ENCODE measurements around the gene RAB36.

RAB36 gene

DNA sequence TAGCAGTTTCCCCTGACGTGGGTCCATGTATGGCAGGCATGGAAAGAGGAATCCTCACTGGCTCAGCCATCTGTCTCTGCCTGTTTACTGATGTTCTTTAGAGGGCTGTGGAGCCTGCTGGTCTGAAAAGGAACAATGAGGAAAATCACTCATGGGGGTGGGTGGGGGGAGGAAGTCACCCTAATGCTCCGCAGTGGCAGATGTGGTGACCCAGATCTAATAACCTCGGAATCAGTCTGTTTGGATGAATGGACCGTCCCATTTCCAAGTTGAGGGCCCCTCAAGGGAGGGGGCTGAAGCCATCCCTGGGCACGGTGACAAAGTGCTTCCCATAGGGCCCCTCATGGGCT, 39.5 kb downstream of the RAB36 start:
- no peak for DNase-seq

DNA sequence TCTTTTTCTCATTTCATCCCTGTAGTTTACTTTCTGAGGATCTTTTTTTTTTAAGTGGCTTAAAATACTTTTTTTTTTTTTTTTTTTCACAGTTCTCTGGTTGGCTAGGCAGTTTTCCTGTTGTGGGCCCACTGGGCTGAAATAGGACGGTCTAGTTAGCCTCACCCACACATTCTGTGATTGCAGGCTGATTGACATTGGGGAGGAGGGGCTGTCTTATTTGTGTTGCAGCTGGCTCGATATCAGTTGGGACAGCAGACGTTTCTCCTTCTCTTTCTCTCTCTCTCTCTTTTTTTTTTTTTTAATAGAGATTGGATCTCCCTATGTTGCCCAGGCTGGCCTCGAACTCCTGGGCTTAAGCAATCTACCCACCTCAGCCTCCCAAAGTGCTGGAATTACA, 41.9 kb downstream of the RAB36 start:
- DNase-seq = no peak

DNA sequence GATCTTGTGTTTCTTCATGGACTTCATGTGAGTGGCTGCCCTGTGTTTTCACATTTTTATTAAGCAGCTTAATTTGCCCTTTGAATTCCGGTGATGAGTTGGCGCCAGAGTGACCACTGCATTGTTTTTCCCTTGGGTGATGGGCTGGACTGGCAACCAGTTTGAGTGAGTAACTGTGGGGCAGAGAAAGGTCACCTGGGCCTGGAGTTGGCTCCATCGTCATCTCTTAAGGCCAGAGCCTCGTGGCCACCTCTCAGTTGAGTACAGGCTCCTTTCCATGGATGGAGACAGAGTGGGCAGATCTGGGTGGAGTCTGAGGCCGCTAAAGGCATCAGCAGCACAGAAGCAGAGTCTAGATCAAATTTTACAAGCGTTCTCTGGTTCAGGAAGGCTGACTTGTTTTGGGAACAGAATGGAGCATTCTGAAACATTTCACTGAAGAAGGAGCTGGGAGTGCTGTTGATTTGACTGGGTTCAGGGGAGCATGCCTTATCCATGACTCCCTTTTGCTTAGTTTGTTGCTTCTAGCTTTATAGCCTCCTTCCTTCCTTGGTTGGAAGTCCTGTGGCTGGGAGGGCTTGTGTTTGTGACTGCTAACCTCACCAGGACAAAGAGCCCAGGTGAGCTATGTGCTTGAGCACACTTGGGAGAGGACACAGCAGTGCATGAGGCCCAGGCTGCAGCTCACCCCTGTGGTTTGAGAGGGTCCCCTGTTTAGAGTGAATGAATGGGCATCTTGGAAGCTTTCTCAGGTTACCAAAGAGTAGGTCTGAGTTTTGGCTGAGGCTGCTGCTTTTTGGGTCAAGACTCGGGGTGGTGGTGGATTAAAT, 42.8 kb downstream of the RAB36 start:
- no peak for DNase-seq

DNA sequence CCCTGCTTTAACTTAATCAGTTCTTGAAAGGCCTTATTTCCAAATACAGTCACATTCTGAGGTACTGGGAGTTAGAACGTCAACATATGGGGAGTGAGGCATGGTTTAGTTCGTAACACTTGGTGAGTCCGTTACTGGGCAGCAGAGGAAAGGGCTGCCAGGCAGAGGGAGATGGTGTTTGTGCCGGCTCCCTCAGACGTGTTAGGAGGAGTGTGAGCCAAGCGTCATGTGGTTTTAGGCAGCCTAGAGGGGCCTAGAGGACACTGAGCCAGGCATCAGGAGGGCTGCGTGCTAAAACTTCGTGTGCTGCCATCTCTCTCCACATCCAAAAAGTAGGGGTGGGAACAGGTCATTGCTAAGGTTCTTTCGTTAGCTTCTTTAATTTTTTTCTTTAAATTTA, 45.2 kb downstream of the RAB36 start:
- no peak for DNase-seq

DNA sequence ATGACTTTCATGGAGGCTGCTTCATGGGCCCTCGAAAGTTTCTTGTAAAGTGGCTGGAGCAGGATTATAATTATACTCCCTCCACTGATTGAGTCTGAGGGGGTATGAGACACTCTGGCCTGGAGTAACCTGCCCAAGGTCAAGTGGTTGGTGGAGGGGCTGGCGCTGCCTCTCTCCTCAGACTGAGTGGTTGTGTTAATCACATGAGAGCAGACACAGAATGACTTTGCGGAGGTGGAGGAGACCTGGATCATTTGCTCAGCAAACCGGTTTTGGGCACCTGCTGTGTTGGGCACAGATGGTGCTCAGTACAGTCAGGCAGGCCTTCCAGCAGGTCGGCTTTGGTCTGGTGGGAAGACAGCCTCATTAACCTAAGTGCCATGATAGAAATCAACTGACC, 46.9 kb downstream of the RAB36 start:
- DNase-seq = no peak

DNA sequence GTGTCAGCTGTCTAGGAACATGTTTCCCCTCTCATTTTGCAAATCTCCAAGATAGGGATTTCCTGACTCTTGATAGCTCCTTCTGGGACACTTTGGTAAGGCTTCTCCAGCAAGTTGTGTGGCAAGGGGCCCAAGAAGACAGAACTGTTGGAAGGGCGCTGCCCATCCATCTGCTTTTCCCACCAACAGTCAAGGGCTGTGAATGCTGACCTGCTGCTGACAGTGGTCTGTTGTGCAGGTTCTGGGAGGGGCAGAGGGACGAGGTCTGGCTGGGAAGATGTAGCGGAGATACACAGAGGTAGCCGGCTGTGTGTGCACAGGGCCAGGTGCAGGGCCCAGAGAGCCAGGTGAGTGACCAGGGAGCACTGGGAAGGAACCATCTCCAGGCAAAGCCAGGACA, 47.3 kb downstream of the RAB36 start:
- no peak for DNase-seq

DNA sequence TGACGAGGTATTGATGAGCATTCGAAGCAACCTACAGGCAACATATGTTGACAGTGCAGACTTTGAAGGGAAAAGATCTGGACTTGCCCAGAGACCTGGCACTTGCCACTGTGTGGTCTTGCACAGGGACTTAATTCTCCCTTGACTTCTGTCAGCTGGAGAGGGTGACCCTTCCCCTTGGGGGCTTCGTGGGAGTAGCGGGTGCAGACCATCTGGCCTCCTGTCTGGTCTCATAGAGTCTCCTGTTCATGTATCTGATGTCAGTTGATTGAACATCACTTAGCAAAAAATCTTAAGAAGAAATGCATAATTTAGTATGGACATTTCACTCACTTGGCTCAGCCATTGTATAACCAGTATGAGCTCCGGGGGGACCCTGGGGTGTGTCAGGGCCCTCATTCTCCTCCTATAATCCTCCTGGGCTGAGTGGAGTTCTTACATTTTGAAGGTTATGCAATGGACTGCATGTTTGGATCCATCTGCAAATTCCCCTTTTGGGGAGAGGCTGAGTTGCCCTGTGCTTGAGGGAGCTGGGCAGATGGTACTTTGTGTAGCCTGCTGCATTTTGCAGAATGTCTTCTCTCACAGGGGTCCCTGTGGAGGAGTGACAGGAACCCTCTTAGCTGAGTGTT, 48.0 kb downstream of the RAB36 start:
- no peak for DNase-seq

DNA sequence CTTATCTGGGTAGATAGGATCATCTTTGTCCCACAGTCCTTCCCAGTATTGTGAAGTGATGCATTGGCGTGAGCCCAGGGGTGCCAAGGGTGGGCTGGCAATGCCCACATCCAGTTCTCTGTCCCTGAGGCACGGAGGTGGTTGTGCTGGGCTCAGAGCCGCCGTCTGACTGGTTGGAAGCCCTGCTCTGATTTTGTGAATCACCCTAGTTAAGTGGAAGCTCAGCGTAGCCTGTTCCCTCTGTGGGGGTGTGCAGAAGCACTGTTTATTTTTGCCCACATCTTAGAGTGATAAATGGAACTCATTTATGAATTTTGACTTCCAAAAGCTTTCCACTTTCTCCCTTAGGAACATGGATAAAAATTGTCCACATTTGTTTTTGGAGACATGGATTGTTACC, 48.6 kb downstream of the RAB36 start:
- no peak for DNase-seq

DNA sequence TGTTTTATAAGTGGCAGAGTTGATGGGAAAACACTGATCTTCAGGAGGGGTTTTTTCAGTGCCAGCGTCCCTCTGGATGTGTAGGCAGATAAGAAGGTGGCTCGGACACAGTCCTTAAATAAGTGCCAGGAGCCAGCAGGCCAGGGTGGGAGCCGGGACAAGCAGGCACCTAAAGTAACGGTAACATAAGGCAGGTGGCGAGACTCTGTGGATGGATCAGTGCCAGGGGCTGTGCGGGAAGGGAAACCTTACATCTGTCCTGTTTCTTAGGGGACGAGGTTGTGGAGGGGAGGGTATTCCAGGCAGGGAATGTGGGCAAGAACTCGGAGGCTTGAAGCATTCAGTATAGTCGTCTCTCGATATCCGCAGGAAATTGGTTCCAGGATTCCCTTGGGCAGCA, 50.9 kb downstream of the RAB36 start:
- DNase-seq = no peak

DNA sequence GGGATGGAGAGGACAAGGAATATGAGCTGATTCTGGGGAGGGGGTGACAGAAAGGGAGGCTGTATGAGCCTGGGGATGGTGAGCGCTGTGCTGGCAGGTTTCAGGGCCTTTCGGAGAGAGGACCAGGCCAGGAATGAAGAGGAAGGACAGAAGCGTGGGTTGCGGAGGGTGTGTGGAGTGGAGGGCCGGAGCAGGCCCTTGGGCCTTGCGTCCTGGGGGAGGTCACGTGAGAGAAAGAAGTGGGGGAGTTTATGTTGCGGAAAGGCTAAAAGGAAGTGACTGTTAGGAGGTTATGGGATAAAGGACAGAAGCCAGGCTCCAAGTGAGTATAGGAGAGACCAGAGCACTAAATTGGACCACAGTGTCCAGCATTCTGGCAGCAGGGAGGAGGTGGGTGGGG, 52.6 kb downstream of the RAB36 start:
- DNase-seq = peak; percentile 43 to 45

DNA sequence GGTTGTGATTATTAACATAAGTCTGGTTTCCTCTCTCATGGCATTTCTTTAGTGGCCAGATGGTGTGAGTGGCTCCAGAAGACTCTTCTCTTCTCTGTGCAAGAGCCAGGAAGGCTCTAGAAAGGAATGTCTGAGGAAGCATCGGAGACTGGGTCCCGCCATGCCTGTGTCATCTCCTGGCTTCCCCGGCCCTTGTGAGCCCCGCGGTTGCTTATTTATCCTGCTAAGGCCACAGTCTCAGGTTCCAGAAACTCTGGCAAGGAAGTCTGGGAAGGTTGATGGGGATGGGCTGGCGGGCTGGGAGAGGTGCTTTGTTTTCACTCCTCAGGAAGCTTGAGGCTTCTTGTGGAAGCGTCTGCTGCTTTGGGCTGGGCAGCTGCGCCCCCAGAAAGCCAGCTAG, 53.9 kb downstream of the RAB36 start:
- DNase-seq = no peak

DNA sequence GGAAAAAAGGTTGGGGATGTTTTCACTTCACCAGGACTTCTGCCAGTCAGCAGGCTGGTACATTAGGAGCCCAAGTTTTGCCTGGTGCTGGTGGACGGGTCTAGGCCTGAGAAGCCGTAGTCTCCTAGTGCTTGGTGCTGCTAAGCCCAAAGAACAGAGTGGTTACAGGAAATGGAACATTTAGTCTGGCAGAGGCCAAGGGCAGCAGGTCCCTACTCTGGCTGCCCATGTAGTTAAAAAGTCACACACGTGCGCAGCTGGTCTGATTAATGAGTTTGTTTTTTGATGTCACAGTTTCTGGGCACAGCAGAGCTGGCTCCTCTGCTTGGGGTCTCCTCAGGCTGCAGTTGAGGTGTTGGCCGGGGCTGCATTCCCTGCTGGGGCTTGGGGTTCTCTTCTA, 55.6 kb downstream of the RAB36 start:
- no peak for DNase-seq

DNA sequence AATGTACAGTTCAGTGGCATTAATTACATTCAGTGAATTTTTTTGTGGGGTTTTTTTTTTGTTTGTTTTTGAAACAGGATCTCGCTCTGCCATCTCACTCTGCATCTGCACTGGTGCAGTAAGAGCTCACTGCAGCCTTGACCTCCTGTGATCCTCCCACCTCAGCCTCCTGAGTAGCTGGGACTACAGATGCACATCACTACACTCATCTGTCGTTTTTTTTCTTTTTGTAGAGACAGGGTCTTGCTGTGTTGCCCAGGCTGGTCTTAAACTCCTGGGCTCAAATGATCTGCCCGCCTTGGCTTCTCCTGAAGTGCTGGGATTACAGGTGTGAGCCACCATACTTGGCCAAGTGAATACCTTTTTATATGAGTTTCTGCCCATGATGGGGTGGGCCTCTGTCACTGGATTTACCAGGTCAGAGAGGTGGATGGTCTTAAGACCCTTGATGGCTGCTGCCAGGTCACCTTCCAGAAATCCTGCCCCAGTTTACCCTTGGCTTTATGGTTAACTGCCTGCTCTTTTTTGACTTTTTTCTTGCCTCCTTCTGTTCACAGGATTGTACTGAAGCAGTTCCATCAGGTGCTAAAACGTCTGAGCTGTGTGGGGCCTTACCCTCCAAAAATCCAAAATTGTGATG, 57.7 kb downstream of the RAB36 start:
- DNase-seq = no peak

DNA sequence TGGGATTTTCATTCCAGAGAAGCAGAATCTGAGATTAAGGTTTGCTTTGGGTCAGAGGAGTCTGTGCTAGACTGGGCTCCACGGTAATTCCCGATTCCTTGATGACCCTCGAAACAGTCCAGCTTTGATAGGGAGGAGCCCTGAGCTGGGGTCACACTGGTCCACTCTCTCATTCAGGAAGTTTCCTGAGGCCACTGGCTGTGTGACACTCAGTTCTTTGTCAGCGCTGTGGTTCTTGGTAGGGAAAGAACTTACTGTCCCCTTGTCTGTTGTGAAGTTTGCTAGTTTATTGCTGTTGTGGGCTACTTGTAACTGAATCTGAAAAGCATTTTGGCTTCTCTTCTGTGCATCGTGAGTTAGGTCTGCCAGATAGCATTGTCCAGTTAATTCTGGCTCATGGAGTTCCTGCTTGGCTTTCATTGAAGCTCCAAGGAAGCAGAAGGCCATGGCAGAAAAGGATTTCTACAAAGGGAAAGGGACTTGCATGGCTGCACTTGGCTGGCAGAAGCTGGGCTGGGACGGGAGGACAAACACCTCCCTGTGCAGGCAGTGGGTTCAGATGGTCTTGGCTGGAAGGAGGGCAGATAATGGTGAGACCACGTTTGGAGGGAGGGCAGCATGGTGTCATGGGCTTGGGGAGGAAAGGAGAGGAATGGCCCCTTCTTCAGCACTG, 58.3 kb downstream of the RAB36 start:
- DNase-seq = no peak

DNA sequence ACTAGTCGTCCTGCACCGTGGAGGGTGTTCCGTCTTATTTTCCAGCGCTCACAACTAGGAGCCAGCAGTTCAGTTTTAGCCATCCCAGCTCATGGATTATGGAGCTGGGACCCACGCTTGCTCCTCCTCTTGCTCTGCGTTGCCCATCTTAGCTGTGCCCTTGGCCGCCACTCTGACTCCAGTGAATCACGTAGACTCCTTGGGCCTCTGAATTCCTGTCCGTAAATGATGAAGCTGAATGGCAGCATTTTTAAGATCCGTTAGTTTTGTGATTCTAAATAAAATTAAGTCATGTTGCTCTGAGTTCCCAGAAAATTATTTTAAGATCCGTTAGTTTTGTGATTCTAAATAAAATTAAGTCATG, 58.8 kb downstream of the RAB36 start:
- no peak for DNase-seq

DNA sequence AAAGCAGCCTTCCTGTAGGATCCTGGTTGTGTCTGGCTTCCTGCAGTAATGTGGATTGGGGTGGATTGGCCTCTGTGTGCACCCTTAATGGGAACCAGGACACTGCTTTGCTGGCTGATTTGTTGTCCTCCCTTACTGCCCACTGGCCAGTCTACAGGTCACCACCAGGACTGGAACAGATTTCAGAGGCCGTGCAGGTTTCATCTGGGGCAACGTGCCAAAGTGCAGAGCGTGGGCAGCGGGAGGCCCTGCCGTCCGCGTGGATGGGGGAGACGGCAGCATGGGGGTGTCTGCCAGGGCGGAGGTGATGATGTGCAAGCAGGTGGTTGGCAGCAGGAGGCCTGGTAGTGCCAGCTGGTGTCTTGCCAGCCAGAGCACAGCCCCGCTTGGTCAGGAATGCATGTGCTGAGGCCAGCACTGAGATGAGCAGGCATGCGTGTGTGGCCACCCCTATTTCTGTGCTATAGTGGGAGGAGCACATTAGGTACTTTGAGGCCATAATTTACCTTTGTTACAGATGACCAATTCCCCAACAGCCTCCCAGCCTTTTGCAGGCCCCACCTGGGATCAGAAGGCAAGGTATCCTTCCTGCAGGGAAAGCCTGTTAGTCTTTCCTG, 59.4 kb downstream of the RAB36 start:
- DNase-seq = no peak

DNA sequence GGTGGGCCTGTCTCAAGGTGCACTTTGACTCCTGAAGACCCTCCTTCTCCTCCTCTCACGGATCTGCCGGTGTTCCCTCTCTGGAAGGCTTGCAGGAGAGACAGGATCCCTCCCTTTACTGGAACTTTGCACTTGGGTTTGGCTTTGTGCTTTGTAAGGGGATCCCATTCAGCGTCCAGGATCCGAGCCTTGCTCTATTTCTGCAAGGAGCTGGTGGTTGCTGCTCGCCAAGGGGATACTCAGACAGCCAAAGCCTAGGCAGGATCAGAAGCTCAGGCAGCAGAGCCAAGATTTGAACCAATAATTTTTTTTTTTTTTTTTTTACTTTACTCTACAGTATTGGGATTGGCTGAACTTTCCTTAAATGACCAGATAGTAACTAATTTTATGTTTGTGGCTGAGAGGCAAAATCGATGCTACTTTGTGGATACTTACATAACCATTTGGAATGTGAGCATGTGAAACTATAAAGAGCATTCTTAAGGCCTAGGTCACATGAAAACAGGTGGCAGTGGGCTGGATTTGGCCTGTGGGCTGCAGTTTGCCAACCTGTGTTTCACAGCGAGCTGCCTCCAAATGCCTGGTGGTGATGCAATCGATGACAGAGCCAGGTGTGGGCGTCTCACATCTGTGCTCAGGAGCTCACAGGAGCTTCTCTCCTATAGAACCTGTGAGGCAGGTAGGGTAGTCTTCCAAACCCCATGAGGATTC, 60.2 kb downstream of the RAB36 start:
- DNase-seq = no peak

DNA sequence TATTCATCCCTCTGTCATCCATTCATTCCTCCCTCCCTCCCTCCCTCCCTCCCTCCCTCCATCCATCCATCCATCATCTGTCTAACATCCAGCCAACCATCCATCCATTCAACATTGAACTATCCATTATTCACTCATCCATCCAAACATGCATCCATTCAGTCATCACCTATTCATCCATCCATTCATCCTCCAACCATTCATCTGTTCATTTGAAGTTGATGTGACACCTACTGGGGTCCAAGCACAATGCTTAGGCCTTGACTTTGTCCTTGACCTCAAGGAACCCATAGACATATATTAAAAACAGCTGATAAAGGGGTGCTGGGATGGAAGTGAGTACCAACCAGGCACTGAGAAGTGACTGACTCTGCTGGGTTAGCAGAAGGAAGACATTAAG, 61.6 kb downstream of the RAB36 start:
- DNase-seq = no peak

DNA sequence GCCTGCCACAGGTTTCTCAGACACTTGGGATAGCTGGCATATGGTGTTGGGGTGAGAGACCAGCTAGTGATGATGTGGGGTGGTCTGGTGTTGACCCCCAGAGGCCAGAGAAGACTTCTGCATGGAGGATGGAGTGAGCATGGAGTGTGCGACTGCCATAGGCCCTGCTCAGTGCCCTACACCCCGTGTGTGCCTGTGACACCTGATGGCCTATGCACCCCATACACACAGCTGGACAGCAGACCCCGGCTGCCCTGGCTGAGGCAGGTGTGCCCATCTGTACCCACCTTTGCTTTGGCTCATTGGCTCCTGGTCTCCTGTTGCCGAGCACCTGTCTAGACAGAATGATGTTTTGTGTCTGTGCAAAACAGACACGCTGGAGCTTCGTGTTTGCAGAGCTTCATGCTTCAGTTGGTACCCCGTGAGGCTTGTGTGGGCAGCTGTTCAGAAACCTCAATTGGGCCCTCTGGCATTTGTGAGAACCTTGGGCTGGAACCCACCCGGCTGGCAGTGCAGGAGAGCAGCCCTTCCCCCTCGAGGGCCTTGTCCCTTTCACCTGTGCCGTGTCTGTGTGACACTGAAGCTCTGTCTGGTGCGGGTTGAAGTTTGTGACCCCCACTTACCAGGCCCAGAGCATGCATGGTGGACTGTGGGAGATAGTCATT, 62.6 kb downstream of the RAB36 start:
- no peak for DNase-seq

DNA sequence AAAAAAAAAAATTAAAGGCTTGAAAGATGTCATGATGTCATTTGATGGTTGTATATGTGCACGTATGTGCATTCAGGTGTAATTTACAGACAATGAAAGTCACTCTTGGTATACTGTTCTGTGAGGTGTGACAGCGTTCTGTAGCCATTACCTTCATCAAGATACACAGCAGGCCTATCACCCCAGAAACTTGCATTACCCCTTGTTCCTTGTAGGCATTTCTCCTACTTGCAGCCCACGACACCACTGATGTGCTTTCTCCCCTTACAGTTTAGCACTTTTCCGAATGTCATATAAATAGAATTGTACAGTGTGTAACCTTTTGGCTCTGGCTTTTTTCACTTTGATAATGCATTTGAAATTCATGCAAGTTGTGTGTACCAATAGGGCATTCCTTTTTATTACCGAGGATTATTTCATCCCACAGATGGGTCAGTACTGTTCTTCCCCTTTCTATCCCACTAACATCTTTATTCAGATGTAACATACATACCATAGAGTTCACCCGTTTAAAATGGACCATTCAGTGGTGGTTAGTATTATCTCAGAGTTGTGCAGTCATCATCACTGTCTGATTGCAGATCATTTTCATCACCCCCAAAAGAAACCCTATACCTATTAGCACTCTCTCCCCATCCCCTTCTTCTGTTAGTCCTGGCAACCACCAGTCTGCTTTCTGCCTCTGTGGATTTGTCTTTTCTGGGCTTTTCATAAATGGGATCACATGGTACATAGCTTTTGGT, 65.3 kb downstream of the RAB36 start:
- no peak for DNase-seq

DNA sequence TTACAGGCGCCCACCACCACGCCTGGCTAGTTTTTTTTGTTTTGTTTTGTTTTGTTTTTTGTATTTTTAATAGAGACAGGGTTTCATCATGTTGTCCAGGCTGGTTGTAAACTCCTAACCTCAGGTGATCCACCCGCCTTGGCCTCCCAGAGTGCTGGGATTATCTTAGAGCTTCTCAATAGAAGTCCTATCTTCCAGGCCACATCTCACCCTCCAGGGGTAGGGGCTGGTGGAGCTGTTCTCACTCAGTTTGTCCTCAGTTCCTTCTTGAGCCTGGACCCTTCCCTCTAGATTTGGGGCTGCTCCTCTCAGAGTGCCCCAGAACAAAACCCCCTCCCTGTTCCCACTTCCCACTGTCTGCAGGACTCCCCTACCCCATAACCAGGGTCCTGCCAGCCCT, 66.3 kb downstream of the RAB36 start:
- DNase-seq = no peak

All from inflammatory macrophage treated with lipopolysaccharide for 1 hour (primary cell).